HG03103 (cell line): ENCODE results near the gene PIGM.
"Not testable (repeated sequence)": the region's sequence is repeated elsewhere in the genome, so short reads cannot be mapped to it uniquely, and the experiment has no call there.

ENCODE experiments used
- ATAC-seq: cut with Tn5 transposase; IDR thresholded peaks from one replicate; pipeline ENCODE4 v1.9.1; 2021; ENCODE audit warnings: low read depth; ENCODE audit not compliant: unreplicated experiment

The PIGM gene

DNA sequence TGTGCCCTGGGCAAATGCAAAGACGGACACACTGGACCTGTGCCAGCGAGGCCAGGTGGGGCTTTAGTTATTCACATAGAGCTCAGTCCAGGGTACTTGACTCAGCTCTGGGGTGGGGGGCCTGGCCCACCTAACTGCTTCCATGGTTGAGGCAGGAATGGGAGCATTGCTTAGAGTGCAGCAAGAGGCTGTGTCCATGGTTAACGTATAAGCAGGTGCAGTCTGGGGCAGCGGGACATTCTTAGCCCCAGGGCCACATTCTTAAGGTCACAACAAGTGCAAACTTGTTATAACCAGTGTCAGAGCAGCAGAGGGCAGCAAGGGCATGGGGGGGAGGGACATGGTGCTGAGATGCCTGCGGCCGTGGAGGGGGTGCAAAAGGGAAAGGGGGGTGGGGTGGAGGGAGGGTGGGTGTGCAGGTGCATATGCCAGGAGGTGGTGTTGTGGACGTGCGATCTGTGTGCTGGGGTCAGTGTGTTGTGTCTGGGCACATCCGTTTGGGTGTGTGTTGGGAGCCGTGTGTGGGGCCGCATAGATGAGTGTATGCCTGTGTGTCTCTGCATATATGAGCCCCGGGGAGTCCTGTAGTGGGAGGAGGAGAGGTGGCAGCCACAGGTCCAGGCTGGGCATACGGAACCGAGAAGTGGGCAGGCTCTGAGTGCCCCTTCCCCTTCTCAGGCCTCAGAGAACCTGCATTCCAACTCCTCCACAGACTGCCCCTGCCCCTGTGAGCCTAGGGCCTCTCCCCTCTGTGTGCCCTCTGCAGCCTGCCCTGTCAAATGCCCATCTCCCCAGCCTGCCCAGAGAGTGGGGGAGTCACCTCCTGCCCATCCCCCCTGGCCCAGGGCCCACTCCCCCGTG lies 29.8 kb upstream of the PIGM start:
- no peak for ATAC-seq

DNA sequence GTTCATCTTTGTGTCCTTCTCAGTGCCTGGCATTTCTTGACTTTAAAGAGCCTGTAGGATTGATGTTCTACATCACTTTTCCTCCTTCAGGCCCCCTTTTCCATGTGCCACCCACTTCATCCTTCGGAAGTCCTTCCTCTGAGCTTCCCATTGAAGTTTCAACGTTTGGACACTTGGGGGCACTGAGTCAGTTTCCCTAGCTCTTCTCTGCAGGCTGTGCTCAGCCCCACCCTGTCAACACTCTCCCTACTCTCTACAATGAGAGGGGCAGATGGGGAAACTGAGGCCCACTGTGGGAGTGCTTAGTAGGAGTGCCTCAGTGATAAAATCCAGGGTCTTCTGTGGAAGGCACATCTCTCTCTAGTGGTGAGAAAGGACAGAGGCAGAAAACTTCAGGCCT lies 26.3 kb upstream of the PIGM start:
- no peak for ATAC-seq

DNA sequence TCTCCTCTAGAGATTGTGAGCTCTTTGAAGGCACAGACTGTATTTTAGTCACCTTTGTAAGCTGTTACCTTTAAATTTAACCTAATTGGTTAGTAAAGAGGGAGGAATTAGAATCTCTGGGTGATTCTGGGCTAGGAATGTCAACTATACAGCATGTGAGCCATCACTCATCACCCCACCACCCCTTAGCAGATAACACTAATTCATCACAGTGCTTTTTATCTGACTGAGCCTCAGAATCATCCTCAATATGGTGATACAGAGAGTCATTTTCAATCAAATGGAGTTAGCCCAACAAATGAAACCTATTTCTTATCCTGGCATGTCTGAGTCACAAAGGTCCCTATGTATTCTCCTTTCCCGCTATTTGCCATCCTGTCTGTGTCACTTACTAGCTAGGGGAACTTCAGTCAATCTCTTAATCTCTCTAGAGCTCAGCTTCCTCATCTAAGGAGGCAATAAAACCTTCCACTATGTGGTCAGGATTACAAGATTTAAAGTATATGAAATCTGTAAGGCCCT lies 24.9 kb upstream of the PIGM start:
- ATAC-seq = no peak

DNA sequence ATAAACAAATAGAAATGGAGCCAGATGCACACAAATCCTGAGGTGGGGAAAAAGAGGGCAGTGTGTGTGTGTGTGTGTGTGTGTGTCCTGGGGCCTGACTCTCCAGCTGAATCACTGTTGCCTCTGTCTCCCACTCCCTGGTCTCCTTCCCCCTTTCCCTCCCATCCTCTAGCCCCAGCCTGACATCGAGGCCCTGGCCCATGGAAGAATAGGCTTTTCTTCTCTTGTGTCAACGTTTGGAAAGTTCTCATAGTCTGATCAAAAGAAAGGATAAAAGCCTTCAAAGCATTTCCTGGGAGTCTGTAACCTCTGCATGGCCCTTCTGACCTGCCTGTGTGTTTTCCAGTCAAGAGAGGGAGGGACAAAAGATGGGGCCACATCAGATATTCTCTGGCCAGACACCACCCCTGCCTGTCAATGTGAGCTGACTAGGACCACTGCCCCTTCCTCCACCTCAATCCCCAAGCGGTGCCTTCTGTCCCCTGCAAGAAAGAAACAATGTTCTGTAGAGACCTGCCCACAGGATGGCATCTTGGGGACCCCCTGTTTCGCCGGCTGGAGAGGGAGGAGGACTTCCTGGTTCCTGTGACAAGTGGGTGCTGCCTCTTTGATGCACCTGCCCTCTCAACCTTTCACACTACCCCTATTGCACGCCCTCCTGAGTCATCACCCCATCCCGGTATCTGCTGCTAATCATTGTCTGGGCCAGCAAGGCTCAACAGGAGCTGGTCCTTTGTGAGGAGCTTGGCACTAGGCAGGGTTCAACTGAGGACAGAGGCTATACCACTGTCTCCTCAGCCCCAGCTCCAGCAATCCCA lies 22.0 kb upstream of the PIGM start:
- ATAC-seq = no peak

DNA sequence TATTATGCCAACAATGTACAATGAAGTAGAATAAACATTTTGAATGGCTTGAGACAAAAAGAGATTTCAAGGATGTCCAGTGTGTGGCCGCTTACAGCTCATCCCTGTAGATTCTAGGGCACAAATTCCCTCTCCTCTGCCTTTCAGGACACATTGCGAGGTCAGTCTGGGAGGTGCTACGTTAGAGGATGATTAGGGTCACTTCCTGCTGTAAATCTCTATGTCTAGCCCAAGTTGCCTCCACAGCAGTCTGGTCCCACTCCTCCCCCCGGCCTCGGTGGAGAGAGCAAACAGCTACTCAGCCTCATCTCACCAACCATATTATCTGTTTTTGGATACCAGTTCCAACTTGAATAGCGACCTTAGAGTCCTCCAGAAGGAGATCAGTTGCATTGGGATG lies 21.1 kb upstream of the PIGM start:
- no peak for ATAC-seq

DNA sequence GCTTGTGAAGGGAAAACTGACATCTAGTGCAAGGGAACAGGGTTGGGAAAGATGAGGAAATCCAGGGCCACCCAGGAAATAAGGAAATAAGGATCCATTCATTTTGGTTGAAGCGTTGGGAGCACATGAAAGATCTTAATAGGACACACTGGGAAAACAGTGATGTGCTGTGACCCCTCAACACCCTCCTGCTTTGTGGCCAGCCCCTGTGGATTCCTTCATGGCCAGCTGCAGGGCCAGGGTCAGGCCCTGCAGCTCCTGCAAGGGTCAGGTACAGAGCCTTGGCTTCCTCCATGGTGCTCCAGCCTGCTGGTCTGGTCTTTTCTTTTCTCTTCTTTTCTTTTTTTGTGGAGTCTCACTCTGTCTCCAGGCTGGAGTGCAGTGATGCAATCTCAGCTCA lies 18.8 kb upstream of the PIGM start:
- no peak for ATAC-seq

DNA sequence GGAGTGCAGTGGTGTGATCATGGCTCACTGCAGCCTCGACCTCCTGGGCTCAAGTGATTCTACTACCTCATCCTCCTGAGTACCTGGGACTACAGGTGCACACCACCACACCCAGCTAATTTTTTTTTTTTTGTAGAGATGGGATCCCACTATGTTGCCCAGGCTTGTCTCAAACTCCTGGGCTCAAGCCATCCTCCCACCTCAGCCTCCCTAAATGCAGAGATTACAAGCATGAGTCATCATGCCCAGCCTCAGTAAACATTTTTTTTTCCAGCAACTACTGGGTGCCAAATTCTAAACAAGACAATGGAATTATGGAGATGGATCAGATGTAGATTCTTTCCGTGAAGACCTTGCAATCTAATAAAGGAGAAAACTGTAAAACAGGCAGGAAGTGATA lies 18.4 kb upstream of the PIGM start:
- not testable (repeated sequence) for ATAC-seq

DNA sequence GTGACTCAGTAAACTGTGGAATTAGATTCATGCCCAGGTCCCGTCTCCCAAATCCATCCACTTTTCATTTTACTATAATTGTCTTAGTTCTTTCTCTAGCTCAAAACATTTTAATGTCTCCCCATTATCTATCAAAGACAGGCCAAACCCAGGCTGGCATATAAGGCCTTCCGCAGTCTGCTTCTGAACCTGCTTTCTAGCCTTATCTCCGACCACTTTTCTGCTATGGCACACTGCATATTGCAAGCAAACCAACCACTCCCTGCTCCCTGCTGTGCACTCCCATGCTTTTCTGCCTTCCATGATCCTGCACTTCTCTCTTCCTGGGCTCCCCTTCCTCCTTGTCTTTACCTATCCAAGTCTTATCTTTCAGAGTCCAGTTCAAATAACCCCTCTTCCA lies 17.3 kb upstream of the PIGM start:
- no peak for ATAC-seq

DNA sequence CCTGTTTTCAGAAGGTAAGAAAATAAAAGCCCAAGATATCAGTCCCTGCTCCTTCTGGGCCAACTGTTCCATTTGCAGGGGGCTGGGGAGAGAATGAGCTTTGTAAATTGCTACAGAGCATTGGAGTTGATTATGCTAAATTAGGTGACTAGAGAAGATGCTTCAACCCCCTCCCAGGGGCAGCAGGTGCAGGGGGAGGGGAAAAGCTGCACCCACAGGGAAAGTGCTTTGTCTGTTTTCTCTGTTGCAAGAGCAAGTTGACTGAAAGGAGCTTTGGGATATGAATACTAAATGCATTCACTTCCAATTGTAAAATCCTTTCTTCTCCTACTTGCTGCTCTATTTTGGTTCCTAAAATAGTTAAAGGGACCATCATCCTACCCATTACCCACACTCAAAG lies 16.5 kb upstream of the PIGM start:
- ATAC-seq = no peak

DNA sequence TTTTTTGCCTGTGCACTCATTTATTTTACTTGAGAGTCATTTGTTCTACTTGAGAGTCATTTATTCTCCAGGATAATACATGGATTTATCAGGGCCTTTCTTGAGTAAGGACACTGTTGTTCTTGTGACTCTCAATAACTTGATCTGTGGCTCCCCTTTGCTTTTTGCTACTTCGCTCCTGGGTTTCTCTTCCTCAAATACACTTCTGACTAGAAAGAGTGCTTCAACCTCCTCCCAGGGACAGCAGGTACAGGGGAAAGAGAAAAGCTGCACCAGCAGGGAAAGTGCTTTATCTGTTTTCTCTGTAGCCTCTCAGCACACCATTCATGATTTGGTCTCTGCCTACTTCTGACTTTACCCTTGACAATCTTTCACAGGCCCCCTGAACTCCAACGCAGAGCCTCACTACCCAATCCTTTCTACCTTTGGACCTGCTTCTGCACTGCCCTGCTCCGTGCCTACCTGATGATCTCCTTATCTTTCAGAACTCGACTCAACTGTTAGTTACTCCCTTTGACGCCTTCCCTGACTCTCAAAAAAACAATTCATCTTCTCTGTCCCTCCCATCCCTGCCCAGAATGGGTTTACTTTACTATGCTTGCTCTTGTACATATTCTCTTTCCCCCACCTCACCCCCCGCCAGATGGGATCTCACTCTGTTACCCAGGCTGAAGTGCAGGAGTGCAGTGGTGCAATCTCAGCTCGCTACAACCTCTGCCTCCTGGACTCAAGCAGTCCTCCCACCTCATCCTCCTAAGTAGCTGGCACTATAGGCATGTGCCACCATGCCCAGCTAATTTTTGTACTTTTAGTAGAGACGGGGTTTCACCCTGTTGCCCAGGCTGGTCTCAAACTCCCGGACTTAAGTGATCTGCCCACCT lies 15.6 kb upstream of the PIGM start:
- ATAC-seq = no peak

DNA sequence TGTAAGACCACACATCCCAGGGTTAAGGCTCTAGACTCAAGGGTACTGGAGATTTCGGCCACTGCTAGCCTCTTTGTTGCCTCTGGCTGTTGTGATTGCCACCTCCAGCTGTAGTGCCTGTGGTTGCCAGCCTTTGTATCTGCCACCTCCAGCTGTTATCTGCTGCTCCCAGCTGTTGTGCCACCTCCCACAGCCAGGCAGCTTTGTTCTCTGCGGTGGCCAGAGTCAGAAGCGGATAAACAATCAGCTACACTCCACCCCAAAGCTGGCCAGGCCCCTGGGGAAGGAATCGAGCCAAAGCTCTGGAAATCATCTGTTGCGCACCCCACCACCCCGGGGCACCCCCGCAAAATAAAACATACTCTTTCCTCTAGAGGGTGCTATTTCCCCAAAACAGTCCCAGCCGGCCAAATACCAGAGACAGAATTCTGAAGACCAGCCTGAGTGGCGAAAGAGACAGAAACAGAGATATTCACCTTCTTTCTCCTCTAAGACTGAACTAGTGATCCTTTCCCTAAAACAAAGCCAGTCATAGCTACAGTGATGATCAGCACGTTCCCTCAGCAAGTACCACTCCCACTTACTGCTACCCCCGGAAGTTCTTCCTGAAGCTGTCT lies 14.8 kb upstream of the PIGM start:
- ATAC-seq = no peak

DNA sequence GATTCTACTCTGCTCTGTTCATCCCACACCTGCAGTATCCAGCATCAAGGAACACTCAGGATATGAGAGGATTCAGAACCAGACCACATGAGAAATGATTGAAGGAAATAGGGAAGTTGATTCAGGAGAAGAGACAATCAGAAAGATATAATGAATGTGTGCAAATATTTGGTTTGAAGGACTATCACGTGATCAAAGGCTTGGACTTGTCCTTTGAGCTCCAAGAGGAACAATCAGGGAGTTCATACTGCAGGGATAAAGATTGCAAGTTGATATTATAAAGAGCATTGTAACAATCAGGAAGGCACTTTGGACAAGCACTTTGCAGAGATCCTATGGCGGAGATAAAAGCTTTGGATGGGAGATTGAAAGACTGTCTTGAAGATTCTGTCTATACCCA lies 13.9 kb upstream of the PIGM start:
- ATAC-seq = no peak

DNA sequence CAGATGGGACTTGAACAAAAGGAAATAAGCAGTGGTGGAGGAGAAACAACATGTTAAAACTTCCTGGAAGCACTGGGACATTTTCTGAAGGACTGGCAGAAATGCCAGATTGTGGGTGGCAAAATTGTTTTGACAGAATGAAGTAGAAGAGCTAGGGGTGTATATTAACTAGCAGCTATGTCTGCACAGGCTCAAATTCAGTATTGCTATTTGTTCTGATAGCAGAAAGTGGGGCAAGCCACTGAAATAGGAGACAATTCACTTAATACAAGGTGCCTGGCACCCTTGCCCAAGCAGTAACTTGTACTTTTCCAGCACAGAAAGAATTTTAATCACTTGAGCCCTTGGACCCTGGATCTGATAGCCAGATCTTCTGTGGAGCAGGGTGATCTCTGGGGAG lies 11.8 kb upstream of the PIGM start:
- ATAC-seq = no peak

DNA sequence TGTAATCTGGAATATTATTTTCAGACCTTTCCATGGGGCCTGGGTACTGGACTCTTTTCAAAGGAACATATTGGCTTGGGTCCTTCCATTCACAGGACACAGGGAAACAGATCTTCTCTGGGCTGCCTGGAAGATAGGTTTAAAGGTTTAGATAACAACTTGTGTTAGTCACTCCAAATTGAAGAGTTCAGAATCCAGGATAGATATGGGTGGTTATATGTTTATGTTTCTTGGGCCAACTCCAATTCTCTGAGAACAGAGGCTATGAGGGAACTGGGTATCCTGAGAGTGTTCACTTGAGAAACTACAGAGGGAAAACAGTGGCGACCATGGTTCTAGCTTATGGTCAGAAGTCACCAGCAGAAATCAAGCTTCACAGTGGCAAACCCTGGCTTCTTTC lies 8.7 kb upstream of the PIGM start:
- no peak for ATAC-seq

DNA sequence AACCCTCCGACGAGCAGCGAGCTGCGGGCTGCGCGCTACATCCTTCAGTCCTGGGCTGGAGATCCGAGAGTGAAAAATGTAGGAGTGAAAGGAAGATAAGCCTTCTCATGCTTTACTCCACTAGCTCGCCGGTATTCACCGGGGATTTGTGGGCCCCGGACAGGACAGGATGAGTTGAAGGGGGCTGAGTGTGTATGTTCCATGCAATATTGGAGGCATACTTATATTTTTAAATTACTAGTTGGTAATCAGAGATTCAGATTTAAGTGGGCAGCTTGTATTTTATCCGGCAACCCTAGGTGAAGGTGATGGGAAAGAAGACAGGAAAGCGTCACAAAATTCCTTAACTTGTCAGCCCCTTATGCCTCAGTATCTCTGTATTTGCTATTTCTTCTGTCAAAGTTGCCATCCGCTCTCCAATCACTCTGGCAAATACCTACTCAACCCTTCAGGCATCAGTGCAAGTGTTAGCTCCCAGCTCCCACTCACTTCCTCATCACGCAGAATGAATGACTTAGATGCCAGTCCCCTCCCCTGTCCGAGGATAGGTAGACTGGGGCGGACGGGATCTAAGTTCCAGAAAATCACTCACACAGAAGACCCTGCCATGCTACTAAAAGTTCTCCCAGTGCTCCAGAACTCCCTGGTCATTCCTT lies 503 bp upstream of the PIGM start:
- peak; percentile 9 for ATAC-seq

DNA sequence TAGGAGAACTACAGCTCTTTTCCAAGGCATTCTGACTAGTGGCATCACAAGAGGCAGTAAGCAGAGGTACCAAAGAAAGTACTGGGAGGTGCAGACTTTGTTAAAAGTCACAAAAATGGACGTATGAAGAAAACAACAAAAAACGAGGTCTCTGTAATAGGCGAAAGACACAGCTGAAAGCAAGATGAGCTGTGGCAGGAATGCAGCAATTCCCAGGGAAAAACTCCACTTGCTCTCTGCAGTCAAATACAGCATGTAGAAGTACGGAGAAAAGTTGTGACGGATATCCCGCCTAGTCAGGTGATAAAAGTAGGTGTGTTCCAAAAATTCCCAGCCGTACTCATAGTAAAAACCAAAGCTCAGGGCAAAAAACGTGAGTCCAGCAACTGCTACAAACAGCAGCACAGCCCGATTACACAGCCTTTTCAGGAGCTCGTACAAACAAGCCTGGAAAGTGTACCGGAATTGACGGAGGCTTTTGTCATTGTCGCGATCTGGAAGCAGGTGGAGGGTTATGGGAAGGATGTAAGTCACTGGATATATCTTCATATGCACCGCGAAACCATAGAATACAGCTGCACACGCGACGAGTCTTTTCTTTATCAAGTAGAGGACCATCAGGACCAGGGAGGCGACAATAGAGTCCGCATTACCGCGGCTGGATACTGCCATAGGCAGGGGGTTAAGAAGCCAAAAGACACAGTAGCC lies 979 bp downstream of the PIGM start:
- peak; percentile 8 for ATAC-seq

DNA sequence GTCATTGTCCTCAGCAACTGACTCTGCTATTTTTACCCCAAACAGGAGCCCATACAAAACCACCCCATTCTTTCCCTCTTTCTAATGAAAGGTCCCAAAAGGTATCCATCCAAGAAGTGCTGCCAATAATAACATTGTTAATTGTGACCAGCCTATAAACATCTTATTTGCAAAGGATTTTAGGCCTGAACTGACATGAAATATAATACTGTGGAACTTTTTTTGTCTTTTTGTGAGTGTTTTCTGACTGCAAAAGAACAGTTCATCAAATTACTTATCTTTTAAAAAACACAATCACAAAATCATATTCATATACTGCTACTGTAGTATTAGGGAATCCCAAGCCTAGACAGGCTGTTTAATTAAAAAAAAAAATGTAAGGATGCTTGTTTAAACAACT lies 3.4 kb downstream of the PIGM start:
- no peak for ATAC-seq

DNA sequence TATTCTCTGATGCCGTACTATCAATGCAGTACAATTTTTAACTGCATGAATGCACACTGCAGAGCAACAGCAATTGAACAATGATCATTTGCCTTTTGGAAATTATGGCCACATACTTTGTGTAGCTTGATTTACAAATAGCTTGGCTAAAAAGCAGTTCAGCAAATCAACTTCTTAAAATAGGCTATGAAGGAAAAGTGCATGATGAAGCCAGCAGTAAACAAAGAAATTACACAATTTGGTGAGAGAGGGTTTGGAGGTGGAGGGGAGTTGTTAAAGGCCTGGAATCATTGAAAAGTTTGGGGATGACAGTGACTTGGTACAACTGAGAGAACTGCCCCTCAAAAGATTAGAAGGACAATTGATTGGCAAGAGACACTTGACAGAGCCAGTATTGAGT lies 6.5 kb downstream of the PIGM start:
- no peak for ATAC-seq

DNA sequence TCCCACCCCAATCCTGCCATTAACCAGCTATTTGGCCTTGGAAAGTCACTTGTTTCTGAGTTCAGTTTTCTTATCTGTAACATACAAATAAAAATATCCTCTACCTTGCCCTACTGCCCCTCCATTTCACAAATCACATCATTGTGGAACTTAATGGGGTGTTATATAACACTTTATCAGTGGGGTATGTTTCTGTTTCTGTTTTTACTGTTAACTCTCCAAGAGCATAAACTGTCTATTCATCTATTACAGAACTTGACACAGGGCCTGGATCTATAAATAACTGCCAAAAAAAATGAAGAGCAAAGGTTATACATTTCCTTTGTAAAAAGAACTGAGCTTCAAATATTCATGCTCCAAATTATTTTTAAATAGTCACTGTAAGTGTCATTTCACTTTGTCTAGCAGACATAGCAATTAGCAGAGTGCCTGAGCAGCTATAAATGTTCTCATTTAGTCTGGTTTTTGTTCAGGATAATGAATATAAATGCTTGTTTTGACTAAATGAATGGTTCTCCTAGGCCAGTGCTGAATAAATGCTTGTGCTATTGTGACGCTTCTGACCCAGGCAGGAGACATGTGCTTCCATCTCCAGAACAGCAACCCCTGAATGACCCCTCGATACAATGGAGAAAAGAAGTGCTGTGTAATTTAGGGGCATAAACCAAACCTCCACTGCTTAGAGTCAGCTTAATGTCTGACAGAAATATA lies 7.4 kb downstream of the PIGM start:
- no peak for ATAC-seq
